LNCaP clone FGC (cell line): ENCODE results near the gene ZNF33A.
"Not testable (repeated sequence)": the region's sequence is repeated elsewhere in the genome, so short reads cannot be mapped to it uniquely, and the experiment has no call there.

Experiments
- DNase-seq: peaks from one replicate; pipeline ENCODE4 v3.0.0-alpha.2; 2011; ENCODE audit warnings: low read depth
- H3K4me3 ChIP-seq: 2 replicates; pipeline ENCODE4 v1.5.1; 2011; ENCODE audit warnings: mild to moderate bottlenecking, low read depth, low read length, control low read depth
- CTCF ChIP-seq: IDR thresholded peaks from 2 replicates; pipeline ENCODE4 v1.5.1; 2012; ENCODE audit warnings: mild to moderate bottlenecking; ENCODE audit not compliant: control insufficient read depth, insufficient read depth; ENCODE audit errors: extremely low read depth

The ZNF33A gene

DNA sequence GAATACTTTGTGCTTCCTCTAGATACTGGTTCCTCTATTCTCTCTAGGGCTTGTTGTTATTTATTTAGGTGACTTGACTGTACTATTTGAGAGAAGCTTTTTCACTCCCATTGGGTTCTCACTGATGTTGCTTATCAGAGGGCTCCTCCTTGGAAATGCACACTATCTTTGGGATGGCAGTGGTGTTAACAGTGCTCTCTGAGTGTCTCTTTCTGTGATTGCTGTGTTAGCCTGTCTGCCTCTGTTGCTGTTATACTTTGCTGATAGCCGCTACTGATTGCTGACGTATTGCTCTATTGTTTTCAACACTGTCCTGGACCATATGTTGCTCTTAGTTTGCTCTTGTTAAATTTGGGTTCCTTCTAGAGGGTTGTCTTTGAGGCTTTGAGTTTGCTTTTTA lies 34.7 kb downstream of the ZNF33A start:
- no peak for TF ChIP-seq CTCF
- DNase-seq, result no peak
- no peak overlapping the region for H3K4me3 ChIP-seq

- no peak for TF ChIP-seq CTCF
- no peak for DNase-seq
- H3K4me3 ChIP-seq, result no peak overlapping the region
Measured at GRCh38 chr10:38047666-38048065, 37.2 kb downstream of the ZNF33A start.

DNA sequence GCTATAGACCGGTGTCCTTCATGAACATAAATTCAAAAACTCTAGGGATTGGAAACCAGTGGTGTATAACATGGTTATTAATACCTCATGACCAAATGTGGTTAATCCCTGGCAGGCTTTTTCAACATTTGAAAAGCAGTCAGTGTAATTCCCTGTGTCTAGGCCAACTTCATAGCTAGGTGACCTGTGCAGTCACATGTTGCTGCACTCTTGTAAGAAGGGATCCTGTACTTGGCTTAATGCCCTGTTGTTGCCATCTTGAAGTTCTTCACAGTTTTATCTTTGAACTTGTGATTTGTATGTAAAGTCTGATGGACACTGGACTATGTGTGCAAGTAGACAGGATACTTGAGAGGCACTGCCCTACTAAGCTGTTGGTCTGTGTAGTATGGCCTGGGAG lies 39.7 kb downstream of the ZNF33A start:
- TF ChIP-seq CTCF, result no peak
- DNase-seq, result no peak
- no peak overlapping the region for H3K4me3 ChIP-seq

GRCh38 chr10:38054361-38054797 lies 43.9 kb downstream of the ZNF33A start:
- no peak overlapping the region for H3K4me3 ChIP-seq
- TF ChIP-seq CTCF, result no peak
- no peak for DNase-seq

- not testable (repeated sequence) for DNase-seq, H3K4me3 ChIP-seq
Measured at GRCh38 chr10:38055274-38055894, 44.9 kb downstream of the ZNF33A start.

DNA sequence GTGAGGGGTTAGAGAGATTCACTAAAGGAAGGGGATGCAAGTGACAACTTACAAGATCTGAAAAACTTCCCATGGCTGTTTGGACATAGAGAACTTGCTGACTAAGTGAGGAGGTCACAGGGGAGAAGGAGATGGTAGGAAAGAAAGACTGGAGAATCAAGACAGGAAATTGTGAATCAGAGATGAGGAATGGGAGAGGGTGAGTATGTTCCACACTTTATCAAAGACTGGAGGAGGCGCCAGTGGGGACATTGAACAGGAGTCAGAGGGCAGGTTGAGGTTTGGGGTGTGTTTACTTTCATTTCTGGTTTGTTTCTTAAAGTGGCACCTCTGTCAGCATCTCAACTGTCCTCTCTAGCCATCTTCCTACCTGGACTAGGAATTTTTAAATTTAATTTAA lies 59.2 kb downstream of the ZNF33A start:
- DNase-seq, H3K4me3 ChIP-seq: not testable (repeated sequence)

GRCh38 chr10:38070501-38070900 lies 60.0 kb downstream of the ZNF33A start:
- no peak for TF ChIP-seq CTCF

DNA sequence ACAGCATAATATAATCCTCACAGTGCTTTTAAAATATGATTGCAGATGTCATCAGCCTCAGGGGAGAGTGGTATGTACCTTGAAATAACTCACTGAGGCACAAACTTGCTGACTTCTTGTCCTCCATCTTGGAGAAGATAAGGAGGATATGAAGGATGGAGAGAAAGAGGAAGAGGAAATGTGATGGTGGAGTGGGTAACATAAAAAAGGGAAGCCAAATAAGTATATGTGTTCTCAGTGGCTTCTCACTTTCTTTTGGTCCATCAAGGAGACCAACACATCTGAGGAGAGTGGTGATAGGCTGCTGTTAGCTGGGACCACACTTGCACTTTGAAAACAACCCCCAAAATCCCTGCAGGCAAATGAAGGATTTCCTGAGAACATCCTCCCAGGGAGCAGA lies 62.1 kb downstream of the ZNF33A start:
- no peak for TF ChIP-seq CTCF
- no peak overlapping the region for H3K4me3 ChIP-seq
- DNase-seq, result no peak

More at GRCh38 chr10:38070501-38070900, 60.0 kb downstream of the ZNF33A start:
- no peak overlapping the region for H3K4me3 ChIP-seq
- no peak for DNase-seq
